BLaER1 treated with 17β-estradiol and CSF1 and Interleukin-3, amounts not matched to agents 10 nM and 100 nM (cell line): ENCODE results near the gene ARHGEF28.

ENCODE experiments used
- H3K27ac ChIP-seq, 11 experiments: shearing (Covaris generic); formaldehyde crosslinking; 2 replicates each; pipeline ENCODE4 v1.8.1; 2022
- H3K27me3 ChIP-seq, 11 experiments: shearing (Covaris generic); formaldehyde crosslinking; 2 replicates each; pipeline ENCODE4 v1.8.1; 2022
- H3K36me3 ChIP-seq, 11 experiments: shearing (Covaris generic); formaldehyde crosslinking; 2 replicates each; pipeline ENCODE4 v1.8.1; 2022
- H3K4me1 ChIP-seq, 10 experiments: shearing (Covaris generic); formaldehyde crosslinking; 2 replicates each; pipeline ENCODE4 v1.8.1; 2022
- H3K4me2 ChIP-seq, 11 experiments: shearing (Covaris generic); formaldehyde crosslinking; 2 replicates each; pipeline ENCODE4 v1.8.1; 2022
- H3K4me3 ChIP-seq, 10 experiments: shearing (Covaris generic); formaldehyde crosslinking; 2 replicates each; pipeline ENCODE4 v1.8.1; 2022
- H3K9ac ChIP-seq, 11 experiments: shearing (Covaris generic); formaldehyde crosslinking; 2 replicates each; pipeline ENCODE4 v1.8.1; 2022
- H3K9me3 ChIP-seq, 11 experiments: shearing (Covaris generic); formaldehyde crosslinking; replicated peaks in 1 of 11; 2 replicates each; pipeline ENCODE4 v1.8.1; 2022
- H4K20me1 ChIP-seq, 11 experiments: shearing (Covaris generic); formaldehyde crosslinking; 2 replicates each; pipeline ENCODE4 v1.8.1; 2022
- Cebpa-rat ChIP-seq, 11 experiments: shearing (Covaris generic); IDR thresholded peaks; 2 replicates each; pipeline ENCODE4 v1.8.1; 2022

The ARHGEF28 gene

DNA sequence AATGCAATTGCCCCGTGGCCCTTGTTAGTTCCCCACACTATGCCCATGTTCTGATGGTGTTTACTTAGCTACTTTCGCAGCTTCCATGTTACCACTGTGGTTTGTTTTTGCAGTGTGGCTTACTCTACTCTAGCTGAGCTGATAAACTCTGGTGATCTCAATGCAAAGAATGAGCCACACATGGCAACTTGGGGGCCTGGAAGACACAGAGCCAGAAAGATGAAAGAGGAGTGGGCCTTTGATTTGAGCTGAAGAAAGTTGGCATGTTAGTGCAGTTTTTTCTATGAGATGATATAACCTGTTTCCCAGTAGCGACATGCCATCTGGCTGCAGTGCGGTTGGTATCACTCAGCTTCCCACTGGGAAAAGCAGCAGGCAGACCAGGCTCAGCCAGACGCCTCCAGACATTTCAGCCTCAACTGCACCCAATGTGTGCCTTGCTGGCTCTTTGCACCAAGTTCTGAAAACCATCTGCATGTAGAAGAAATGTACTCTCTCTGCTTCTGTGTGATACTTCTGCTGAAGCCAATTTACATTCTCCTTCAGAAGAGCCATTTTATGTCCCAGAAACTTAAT, 329.4 kb downstream of the ARHGEF28 start:
- H3K4me3 ChIP-seq = no peak overlapping the region
- H3K4me2 ChIP-seq = no peak overlapping the region

GRCh38 chr5:73957397-73958001, 331.5 kb downstream of the ARHGEF28 start:
- 0 out of 20 replicates have a peak, but pooled peaks cover 0 to 3% (median 0%) of the 10 kb centered on the region in 10 experiments for H3K4me1 ChIP-seq
- H3K27me3 ChIP-seq = no peaks in the 10 kb centered on the region
- H4K20me1 ChIP-seq = no peaks in the 10 kb centered on the region
- no peaks in the 10 kb centered on the region for H3K36me3 ChIP-seq
- TF ChIP-seq Cebpa-rat (IDR thresholded peaks at IDR 0.05) = no peak
- no peak overlapping the region for H3K9ac ChIP-seq
- H3K4me2 ChIP-seq = no peak overlapping the region
- no peak overlapping the region for H3K27ac ChIP-seq
- H3K9me3 ChIP-seq = no peaks in the 10 kb centered on the region
- H3K4me3 ChIP-seq = no peak overlapping the region

More for the DNA sequence above, 329.4 kb downstream of the ARHGEF28 start:
- Histone ChIP-seq H3K36me3 (no peaks in the 10 kb centered on the region), H3K9me3 (peaks cover 0 to 4% (median 0%) of the 10 kb centered on the region in 11 experiments; a peak in 1 of 22 replicates), H3K27me3 (no peaks in the 10 kb centered on the region), H4K20me1 (no peaks in the 10 kb centered on the region), H3K9ac (no peak overlapping the region), H3K27ac (no peak overlapping the region), H3K4me1 (0 out of 20 replicates have a peak, but pooled peaks cover 0 to 3% (median 0%) of the 10 kb centered on the region in 10 experiments)
- no peak for TF ChIP-seq Cebpa-rat (IDR thresholded peaks at IDR 0.05)

DNA sequence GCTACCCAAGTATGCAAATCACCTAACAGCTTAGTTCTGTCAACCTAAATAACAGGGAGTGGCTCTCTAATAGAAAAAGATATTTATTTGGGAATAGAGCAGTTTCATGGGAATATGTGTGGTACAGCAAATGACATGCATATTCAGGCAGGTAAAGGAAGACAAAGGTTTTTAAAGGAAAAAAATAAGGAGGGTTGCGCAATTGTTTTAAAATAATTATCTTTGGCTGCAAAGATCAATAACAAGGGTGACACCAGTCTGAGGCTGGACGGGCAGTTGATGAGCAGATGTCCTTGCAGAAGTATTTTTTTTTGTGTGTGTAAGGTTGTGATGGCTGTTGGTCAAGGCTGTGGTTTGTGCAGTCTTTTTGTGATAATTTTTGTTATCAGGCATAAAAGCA, 332.0 kb downstream of the ARHGEF28 start:
- no peak overlapping the region for H3K9ac ChIP-seq
- no peak overlapping the region for H3K4me2 ChIP-seq
- H3K27me3 ChIP-seq = no peaks in the 10 kb centered on the region
- H3K9me3 ChIP-seq = no peaks in the 10 kb centered on the region
- H3K4me3 ChIP-seq = no peak overlapping the region
- TF ChIP-seq Cebpa-rat (IDR thresholded peaks at IDR 0.05) = peak in 9 of 11 experiments; percentile 17 to 92 (median 72); a peak in 13 of 22 replicates
- no peak overlapping the region for H3K27ac ChIP-seq
- no peaks in the 10 kb centered on the region for H4K20me1 ChIP-seq
- H3K36me3 ChIP-seq = no peaks in the 10 kb centered on the region
- 0 out of 20 replicates have a peak, but pooled peaks cover 0 to 3% (median 0%) of the 10 kb centered on the region in 10 experiments for H3K4me1 ChIP-seq

DNA sequence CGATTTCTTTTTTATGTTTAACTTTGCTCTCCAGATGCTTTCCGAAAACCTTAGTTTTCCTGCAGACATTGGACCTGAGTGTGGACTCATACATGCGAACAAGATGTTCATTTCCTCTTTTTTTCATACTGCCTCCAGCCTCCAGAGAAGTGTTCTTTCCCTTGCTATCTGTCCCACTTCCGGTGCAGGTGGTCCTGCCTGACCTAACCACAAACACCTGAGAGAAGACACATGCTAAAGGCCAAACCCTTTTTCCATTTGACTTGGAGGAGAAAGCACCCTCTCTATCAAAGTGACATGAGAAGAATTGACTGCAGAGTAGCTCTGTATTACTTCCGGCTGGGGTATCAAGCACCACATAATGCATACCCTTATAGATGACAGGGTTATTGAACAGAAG, 334.0 kb downstream of the ARHGEF28 start:
- Histone ChIP-seq H3K9ac (no peak overlapping the region), H4K20me1 (no peaks in the 10 kb centered on the region), H3K27me3 (no peaks in the 10 kb centered on the region), H3K36me3 (no peaks in the 10 kb centered on the region), H3K4me1 (0 out of 20 replicates have a peak, but pooled peaks cover 0 to 3% (median 0%) of the 10 kb centered on the region in 10 experiments), H3K27ac (no peak overlapping the region), H3K4me3 (no peak overlapping the region), H3K4me2 (peak overlapping the region in 1 of 11 experiments; percentile 17; a peak in 2 of 22 replicates), H3K9me3 (no peaks in the 10 kb centered on the region)
- TF ChIP-seq Cebpa-rat (IDR thresholded peaks at IDR 0.05) = no peak

GRCh38 chr5:73960426-73960825, 334.4 kb downstream of the ARHGEF28 start:
- Histone ChIP-seq H3K9me3 (no peaks in the 10 kb centered on the region), H3K9ac (no peak overlapping the region), H4K20me1 (no peaks in the 10 kb centered on the region), H3K27ac (no peak overlapping the region), H3K4me2 (no peak overlapping the region), H3K27me3 (no peaks in the 10 kb centered on the region), H3K4me1 (0 out of 20 replicates have a peak, but pooled peaks cover 0 to 3% (median 0%) of the 10 kb centered on the region in 10 experiments), H3K4me3 (no peak overlapping the region), H3K36me3 (no peaks in the 10 kb centered on the region)
- TF ChIP-seq Cebpa-rat (IDR thresholded peaks at IDR 0.05) = no peak

GRCh38 chr5:73962801-73963425, 336.9 kb downstream of the ARHGEF28 start:
- H3K36me3 ChIP-seq = no peaks in the 10 kb centered on the region
- TF ChIP-seq Cebpa-rat (IDR thresholded peaks at IDR 0.05) = no peak

DNA sequence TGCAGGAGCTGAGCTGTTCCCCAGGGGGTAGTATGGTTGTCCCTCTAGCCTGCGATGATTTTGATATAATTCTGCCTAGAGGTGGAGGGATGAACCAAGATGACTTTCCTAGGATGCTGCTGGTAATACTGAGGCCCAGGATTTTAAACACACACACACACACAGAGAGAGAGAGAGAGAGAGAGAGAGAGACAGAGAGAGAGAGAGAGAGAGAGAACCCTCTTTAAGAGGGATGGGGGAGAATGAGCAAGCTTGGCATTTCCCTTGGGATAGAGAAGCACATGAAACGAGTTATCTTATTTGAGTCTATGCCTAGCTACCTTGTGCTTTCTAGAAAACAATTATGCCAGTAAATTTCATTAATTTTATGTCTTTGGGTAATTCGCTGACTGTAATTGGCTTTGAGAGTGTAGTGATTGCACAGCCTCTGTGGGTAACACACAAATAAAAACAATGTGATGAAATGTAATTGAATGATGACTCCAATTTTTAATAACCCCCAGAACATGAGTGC, 338.4 kb downstream of the ARHGEF28 start:
- no peak overlapping the region for H3K9ac ChIP-seq
- no peak overlapping the region for H3K4me3 ChIP-seq
- no peak for TF ChIP-seq Cebpa-rat (IDR thresholded peaks at IDR 0.05)
- no peaks in the 10 kb centered on the region for H4K20me1 ChIP-seq
- no peaks in the 10 kb centered on the region for H3K27me3 ChIP-seq
- H3K4me2 ChIP-seq = no peak overlapping the region
- no peaks in the 10 kb centered on the region for H3K36me3 ChIP-seq
- no peak overlapping the region for H3K27ac ChIP-seq
- 0 out of 20 replicates have a peak, but pooled peaks cover 0 to 1% (median 0%) of the 10 kb centered on the region in 10 experiments for H3K4me1 ChIP-seq
- peaks cover 10 to 19% (median 15%) of the 10 kb centered on the region in 11 experiments; a peak in 21 of 22 replicates for H3K9me3 ChIP-seq

More at GRCh38 chr5:73962801-73963425, 336.9 kb downstream of the ARHGEF28 start:
- Histone ChIP-seq H3K27ac (no peak overlapping the region), H3K9ac (no peak overlapping the region), H3K9me3 (peaks cover 10 to 16% (median 14%) of the 10 kb centered on the region in 11 experiments; a peak in 21 of 22 replicates), H3K4me1 (0 out of 20 replicates have a peak, but pooled peaks cover 0 to 3% (median 0%) of the 10 kb centered on the region in 10 experiments), H3K4me2 (no peak overlapping the region), H3K4me3 (no peak overlapping the region), H4K20me1 (no peaks in the 10 kb centered on the region), H3K27me3 (no peaks in the 10 kb centered on the region)

GRCh38 chr5:73966451-73966850, 340.5 kb downstream of the ARHGEF28 start:
- Histone ChIP-seq H4K20me1 (no peaks in the 10 kb centered on the region), H3K36me3 (no peaks in the 10 kb centered on the region), H3K4me1 (no peaks in the 10 kb centered on the region), H3K4me3 (no peak overlapping the region), H3K27ac (no peak overlapping the region), H3K4me2 (no peak overlapping the region), H3K27me3 (no peaks in the 10 kb centered on the region), H3K9me3 (peaks cover 10 to 19% (median 15%) of the 10 kb centered on the region in 11 experiments; a peak in 21 of 22 replicates), H3K9ac (no peak overlapping the region)
- TF ChIP-seq Cebpa-rat (IDR thresholded peaks at IDR 0.05) = no peak

DNA sequence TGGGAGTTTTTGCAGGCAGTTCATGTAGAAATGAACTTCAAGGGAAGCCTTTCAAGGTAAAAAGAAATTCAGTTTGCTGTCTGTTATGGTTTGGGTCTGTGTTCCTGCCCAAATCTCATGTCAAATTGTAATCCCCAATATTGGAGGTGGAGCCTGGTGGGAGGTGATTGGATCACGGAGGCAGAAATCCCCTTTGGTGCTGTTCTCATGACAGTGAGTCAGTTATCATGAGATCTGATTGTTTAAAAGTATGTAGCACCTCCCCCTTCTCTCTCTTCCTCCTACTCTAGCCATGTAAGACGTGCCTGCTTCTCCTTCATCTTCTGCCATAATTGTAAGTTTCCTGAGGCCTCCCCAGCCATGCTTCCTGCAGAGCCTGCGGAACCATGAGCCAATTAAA, 341.4 kb downstream of the ARHGEF28 start:
- no peak for TF ChIP-seq Cebpa-rat (IDR thresholded peaks at IDR 0.05)
- no peaks in the 10 kb centered on the region for H3K4me1 ChIP-seq

More for the DNA sequence above, 341.4 kb downstream of the ARHGEF28 start:
- Histone ChIP-seq H3K9me3 (peaks cover 10 to 19% (median 15%) of the 10 kb centered on the region in 11 experiments; a peak in 21 of 22 replicates), H3K4me3 (no peak overlapping the region), H4K20me1 (no peaks in the 10 kb centered on the region), H3K4me2 (no peak overlapping the region), H3K9ac (no peak overlapping the region), H3K27me3 (no peaks in the 10 kb centered on the region), H3K27ac (no peak overlapping the region), H3K36me3 (no peaks in the 10 kb centered on the region)
